Small intestine (tissue), 7 donors: Measurements from ENCODE around the gene MLN. TPM values are rescaled to one million over a fixed set of nuclear protein-coding genes. Genes with fewer than 3 reads are reported as not detected.

Source experiments
- DNase-seq, 2 donors: peaks; one replicate each; pipeline versions ENCODE4 v3.0.0 to v3.0.0-alpha.2; 2013
- FAIRE-seq: peaks from 2 replicates; lab custom pipeline; 2012; peaks lifted over from hg19 to GRCh38; lab: Jason Lieb, UNC
- H3K27ac ChIP-seq, 3 donors: one replicate each; pipeline ENCODE4 v1.5.1; 2013; ENCODE audit warnings: low read length in 2 of 3, mild to moderate bottlenecking in 2 of 3, control low read depth in 1 of 3, inconsistent platforms in 1 of 3, low read depth in 1 of 3, moderate library complexity in 1 of 3
- H3K27me3 ChIP-seq, 3 donors: one replicate each; pipeline ENCODE4 v1.6.1; 2013; ENCODE audit warnings: low read length in 3 of 3, inconsistent platforms in 1 of 3; ENCODE audit not compliant: control insufficient read depth in 3 of 3, insufficient read depth in 3 of 3
- H3K36me3 ChIP-seq, 3 donors: one replicate each; pipeline ENCODE4 v1.6.1; 2013; ENCODE audit warnings: low read length in 3 of 3, inconsistent platforms in 1 of 3, low read depth in 1 of 3, mild to moderate bottlenecking in 1 of 3, moderate library complexity in 1 of 3; ENCODE audit not compliant: control insufficient read depth in 3 of 3, insufficient read depth in 2 of 3
- H3K4me1 ChIP-seq, 3 donors: one replicate each; pipeline ENCODE4 v1.6.1; 2013; ENCODE audit warnings: low read length in 2 of 3, inconsistent platforms in 1 of 3, low read depth in 1 of 3, mild to moderate bottlenecking in 1 of 3, moderate library complexity in 1 of 3; ENCODE audit not compliant: control insufficient read depth in 3 of 3, insufficient read depth in 2 of 3
- H3K4me3 ChIP-seq, 3 donors: one replicate each; pipeline ENCODE4 v1.5.1; 2013; ENCODE audit warnings: low read length in 3 of 3, control low read depth in 1 of 3, inconsistent platforms in 1 of 3, low read depth in 1 of 3, mild to moderate bottlenecking in 1 of 3, moderate library complexity in 1 of 3
- H3K9me3 ChIP-seq, 2 donors: one replicate each; pipeline ENCODE4 v1.6.1; 2013; ENCODE audit warnings: low read depth in 1 of 2, low read length in 1 of 2; ENCODE audit not compliant: control insufficient read depth in 2 of 2, insufficient read depth in 1 of 2
- WGBS, 3 donors: extraction: QIAGEN DNeasy Blood & Tissue Kit; methylation state at CpG; one replicate each; pipeline ENCODE4 v1.1.7; 2013; 5-methylcytosine and 5-hydroxymethylcytosine counted together
- polyA plus RNA-seq, 4 donors: library from polyadenylated mRNA; stranded (reverse) in 3 of 4; unstranded in 1 of 4; fragments of 200-250 nt in 3 of 4; fragments of 120-200 nt in 1 of 4; gene quantifications; one replicate each; pipeline versions ENCODE4 v1.2.1 to v1.2.3, GENCODE V29; 2013
- donor health status: healthy with polysubstance abuse.
- donor health status: control.
- donor health status: control.
- donor health status: Bipolar disorder and iron deficiency.
- donor health status: healthy.

Gene MLN
- polyA plus RNA-seq, 4 donors: 16.4 to 264 (median 112) TPM

DNA sequence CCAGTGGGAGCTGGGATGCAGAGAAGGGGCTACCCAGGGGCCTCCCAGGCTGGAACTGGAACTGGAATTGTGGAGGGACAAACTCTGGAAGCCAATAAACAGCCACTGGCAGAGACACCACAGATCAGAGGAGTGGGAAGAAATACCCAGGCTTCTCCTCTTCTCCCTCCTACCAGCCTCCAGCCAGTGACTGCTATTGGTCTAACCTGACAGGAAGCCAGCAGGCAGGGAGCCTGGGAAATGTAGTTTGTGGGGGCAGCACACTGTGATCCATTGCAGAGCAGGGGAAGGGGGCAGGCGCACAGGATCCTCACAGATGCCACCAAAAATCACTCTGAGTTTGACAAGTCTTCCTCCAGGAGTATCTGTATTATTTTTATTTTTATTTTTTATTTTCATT lies 12.1 kb upstream of the MLN start:
- FAIRE-seq: no peak
- H3K36me3 ChIP-seq: no peaks in the 10 kb centered on the region
- peaks cover 0 to 28% (median 2%) of the 10 kb centered on the region in 3 donors for H3K27me3 ChIP-seq
- WGBS, 3 donors: 25 to 43% (median 37%) methylated on average over 1 of the region's 1 CpG
- no peaks in the 10 kb centered on the region for H3K9me3 ChIP-seq
- no peaks in the 10 kb centered on the region for H3K4me1 ChIP-seq
- DNase-seq: peak in 1 of 2 donors; percentile 25
- no peak overlapping the region for H3K27ac ChIP-seq
- H3K4me3 ChIP-seq: no peak overlapping the region

DNA sequence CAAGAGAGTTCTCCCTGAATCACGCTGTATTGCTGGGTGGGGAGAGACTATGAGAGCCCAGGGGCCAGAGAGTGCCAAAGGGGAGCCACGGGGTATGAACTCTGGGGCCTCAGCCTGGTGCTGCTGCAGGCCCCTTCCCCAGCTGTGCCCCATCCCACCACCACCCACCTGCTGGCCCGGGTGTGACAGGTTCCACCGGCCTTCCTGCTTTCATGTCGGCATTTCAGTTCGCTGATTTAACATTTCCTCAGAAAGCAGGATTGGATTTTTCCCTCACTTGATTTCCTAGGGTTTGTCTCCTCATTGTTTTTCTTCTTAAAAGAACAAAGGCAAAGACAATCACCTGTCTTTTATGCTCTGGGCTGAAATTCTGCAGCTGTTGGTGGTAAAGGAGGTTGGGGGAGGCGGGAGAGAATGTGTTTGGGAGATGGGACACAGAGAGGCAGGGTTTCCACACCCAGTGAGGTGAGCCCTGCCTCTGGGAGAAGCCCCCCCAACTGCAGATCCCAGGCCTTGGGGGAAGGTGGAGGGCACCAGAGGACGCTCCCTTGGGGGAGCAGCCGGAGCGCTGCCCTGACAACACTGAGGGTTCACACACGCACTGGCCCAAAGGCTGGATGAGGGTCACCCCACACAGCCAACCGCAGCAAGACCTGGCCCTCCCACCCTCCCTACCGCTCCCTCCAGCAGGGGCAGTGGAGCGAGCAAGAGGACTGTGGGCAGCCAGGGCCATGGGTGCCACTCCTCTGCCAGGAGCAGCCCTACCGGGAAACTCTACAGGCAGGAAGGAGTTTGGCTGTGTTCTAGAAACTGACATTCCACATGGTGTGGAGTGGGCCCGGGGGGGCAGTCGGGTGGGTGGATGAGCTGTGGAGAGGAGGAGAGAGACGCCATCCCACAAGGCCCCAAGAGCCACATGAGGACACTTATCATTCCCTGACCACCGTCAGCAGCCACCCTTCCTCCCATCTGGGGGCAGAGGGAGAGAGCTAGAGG lies 10.5 kb upstream of the MLN start:
- DNase-seq: no peak
- Histone ChIP-seq H3K9me3 (no peaks in the 10 kb centered on the region), H3K36me3 (no peaks in the 10 kb centered on the region), H3K4me1 (no peaks in the 10 kb centered on the region), H3K27me3 (peaks cover 0 to 27% (median 4%) of the 10 kb centered on the region in 3 donors), H3K27ac (no peak overlapping the region), H3K4me3 (no peak overlapping the region)
- 68 to 72% (median 71%) methylated on average over 12 to 19 of the region's 19 CpGs for WGBS, 3 donors
- no peak for FAIRE-seq

DNA sequence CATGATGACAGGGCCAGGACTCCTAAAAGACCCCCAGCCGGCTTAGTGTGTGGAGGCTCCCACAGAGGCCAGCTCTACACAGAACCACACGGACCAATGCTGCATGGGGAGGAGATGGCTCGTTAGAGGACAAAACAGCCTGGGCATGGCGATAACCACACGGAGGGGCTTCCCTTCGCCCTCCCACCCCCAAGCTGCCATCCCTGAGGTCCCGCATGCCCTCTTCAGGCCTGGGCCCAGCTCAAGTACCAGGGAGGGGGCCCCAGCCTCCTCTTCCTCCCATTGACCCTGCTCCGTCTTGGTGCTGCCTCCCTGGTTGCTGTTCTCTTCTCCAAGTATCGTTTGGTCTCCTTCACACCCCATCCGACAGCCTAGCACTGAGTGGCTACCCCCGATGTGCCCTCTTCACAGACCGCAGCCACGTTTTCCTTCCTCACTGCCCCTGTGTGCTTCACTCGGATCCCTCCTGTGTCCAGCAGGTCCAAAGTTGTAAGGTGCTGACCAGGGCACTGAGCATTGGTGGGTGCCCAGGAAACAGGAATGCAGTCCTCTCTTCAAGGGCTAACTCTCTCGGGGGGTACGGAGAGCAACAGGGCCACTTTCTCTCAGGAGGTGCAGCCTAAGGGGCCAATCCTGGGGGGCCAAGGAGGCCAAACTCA lies 9.6 kb upstream of the MLN start:
- FAIRE-seq (no peak), DNase-seq (no peak)
- Histone ChIP-seq H3K27ac (no peak overlapping the region), H3K4me3 (no peak overlapping the region), H3K4me1 (no peaks in the 10 kb centered on the region), H3K9me3 (no peaks in the 10 kb centered on the region), H3K36me3 (no peaks in the 10 kb centered on the region), H3K27me3 (peaks cover 0 to 30% (median 4%) of the 10 kb centered on the region in 3 donors)
- 61 to 67% (median 65%) methylated on average over 16 of the region's 16 CpGs for WGBS, 3 donors

DNA sequence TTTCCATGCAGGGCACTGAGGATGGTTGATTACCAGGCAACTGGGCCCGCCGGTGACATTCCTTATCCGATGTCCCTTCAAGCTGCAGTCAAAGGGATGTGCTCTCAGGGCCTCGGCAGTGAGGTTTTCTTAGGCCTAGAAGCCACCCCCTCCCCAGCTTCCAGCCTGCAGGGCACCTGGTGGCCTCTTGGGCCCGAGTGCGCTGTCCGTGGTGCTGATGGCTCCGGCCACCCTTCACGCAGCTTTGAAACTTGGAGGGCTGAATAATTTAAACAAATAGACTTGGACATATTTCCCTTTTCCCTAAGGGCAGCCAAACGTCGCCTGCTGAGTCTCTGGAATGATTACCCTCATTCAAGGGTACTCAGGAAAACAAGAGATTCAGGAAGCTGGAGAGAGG lies 8.9 kb upstream of the MLN start:
- H3K27ac ChIP-seq: no peak overlapping the region
- 6 to 16% (median 9%) methylated on average over 11 of the region's 11 CpGs for WGBS, 3 donors
- no peaks in the 10 kb centered on the region for H3K4me1 ChIP-seq
- peaks cover 0 to 37% (median 4%) of the 10 kb centered on the region in 3 donors for H3K27me3 ChIP-seq
- no peak overlapping the region for H3K4me3 ChIP-seq
- no peak for FAIRE-seq
- peak; percentile 16 to 76 for DNase-seq
- no peaks in the 10 kb centered on the region for H3K9me3 ChIP-seq
- no peaks in the 10 kb centered on the region for H3K36me3 ChIP-seq

DNA sequence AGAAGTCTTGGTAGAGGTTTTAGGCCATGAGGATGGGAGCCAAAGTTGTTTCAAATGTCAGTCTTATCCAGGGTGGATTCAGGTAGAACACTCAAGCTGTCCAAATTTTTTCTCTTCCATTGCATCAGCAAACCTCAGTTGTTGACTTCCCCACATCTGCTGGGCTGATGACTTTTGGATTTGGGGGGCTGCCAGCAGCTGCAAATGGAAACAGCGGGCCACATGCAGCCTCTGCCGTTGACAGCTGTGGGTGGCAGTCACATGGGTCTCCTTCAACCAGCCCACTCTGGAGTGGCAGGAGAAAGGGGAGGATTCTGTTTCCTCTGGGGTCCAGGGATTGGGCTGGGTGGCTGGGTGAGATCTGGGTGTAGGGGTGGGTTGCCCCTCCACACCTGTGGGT lies 5.8 kb upstream of the MLN start:
- 39 to 67% (median 60%) methylated on average over 2 of the region's 2 CpGs for WGBS, 3 donors
- DNase-seq (no peak), FAIRE-seq (no peak)
- Histone ChIP-seq H3K4me3 (no peak overlapping the region), H3K27ac (no peak overlapping the region), H3K9me3 (no peaks in the 10 kb centered on the region), H3K27me3 (peaks cover 0 to 44% (median 4%) of the 10 kb centered on the region in 3 donors), H3K36me3 (no peaks in the 10 kb centered on the region), H3K4me1 (no peaks in the 10 kb centered on the region)

DNA sequence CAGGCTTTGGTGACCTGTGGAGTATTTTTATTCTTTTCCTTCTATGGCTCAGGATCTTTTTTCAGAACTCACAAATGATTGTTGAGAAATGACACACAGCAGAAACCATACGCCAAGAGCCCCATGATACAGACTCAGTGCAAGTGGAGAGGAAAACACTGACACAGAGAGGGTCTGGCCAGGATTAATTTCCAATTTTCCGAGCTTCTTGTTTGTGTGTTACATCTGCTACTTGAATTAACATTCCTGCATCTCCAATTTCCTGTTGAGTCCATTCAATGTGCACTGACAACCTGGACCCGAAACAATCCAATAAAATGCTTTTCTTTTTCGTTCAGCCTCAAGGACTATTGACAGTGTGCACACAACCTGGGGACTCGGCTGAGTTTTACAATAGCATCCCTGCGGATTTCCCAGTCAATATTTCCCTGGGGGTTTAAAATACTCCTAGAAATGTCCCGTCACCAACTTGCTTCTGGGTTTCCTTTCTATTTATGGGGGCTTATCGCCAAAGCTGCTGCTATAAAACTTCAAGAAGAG lies 4.9 kb upstream of the MLN start:
- peaks cover 0 to 8% (median 0%) of the 10 kb centered on the region in 3 donors for H3K4me1 ChIP-seq
- H3K9me3 ChIP-seq: no peaks in the 10 kb centered on the region
- DNase-seq (no peak), FAIRE-seq (no peak)
- H3K4me3 ChIP-seq: no peak overlapping the region
- no peak overlapping the region for H3K27ac ChIP-seq
- peaks cover 0 to 37% (median 4%) of the 10 kb centered on the region in 3 donors for H3K27me3 ChIP-seq
- WGBS, 3 donors: 40 to 46% (median 42%) methylated on average over 8 of the region's 8 CpGs
- H3K36me3 ChIP-seq: no peaks in the 10 kb centered on the region

DNA sequence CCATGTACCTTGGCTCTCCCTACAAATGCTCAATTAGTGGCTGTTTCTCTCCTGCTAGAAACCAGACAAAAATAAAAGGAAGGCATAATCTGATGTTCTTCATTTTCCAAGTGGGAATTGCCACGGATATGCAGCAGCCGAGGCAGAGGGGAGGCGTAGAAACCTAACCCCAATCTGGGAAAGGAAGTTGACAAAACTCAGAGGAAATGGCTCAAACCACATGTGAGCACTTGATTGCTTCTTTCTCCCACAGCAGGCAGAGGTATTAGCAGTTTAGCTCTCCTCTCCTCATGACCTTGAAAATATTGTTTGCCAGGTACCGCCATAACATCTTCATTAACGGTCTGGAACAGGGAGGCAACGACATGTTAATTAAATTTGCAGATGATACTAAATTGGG lies 3.8 kb upstream of the MLN start:
- Histone ChIP-seq H3K27me3 (peaks cover 0 to 31% (median 4%) of the 10 kb centered on the region in 3 donors), H3K4me1 (peaks cover 0 to 11% (median 0%) of the 10 kb centered on the region in 3 donors), H3K4me3 (no peak overlapping the region), H3K36me3 (no peaks in the 10 kb centered on the region), H3K27ac (no peak overlapping the region), H3K9me3 (no peaks in the 10 kb centered on the region)
- FAIRE-seq: no peak
- WGBS, 3 donors: 48 to 68% (median 57%) methylated on average over 6 of the region's 6 CpGs
- DNase-seq: no peak

DNA sequence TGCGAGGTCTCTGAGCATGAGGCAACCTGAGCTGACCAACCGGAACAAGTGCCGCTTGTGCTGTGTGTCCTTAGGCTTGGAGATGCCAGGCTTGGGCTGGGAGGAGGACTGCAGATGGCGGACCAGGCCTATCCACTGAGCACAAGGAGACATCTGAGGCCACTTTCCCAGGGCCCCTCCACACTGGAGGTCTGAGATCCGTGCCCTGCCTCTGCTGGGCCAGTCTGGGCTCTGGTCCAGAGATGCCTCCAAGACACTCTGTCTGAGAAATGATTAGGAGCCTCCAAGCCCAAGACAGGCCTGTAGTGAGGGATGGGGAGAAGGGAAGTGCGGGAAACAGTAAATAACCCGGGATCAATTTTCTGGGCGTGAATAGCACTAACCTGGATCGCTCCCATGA lies 3.0 kb upstream of the MLN start:
- DNase-seq (no peak), FAIRE-seq (no peak)
- 72 to 77% (median 77%) methylated on average over 9 of the region's 9 CpGs for WGBS, 3 donors
- H3K4me1 ChIP-seq: peaks cover 0 to 11% (median 0%) of the 10 kb centered on the region in 3 donors
- H3K9me3 ChIP-seq: no peaks in the 10 kb centered on the region
- H3K27ac ChIP-seq: no peak overlapping the region
- H3K4me3 ChIP-seq: no peak overlapping the region
- H3K27me3 ChIP-seq: peaks cover 0 to 25% (median 4%) of the 10 kb centered on the region in 3 donors
- no peaks in the 10 kb centered on the region for H3K36me3 ChIP-seq
